Tibial nerve (tissue), 4 donors: ENCODE measurements around the gene SUFU. TPM values are rescaled to one million over a fixed set of nuclear protein-coding genes. Genes with fewer than 3 reads are reported as not detected.

Experiments used
- DNase-seq, 2 donors: peaks; one replicate each; pipeline ENCODE4 v3.0.0-alpha.2; 2019; ENCODE audit warnings: low spot score in 2 of 2
- H3K27ac ChIP-seq, 4 donors: fragments of 200-600 bp; sonication (generic) in 3 of 4; one replicate each; pipeline ENCODE4 v1.5.1; 2017 to 2019; ENCODE audit warnings: mild to moderate bottlenecking in 1 of 4
- H3K27me3 ChIP-seq, 2 donors: fragments of 200-600 bp; sonication (generic) in 1 of 2; one replicate each; pipeline versions ENCODE4 v1.5.1 to v1.6.0; 2017 to 2019
- H3K36me3 ChIP-seq, 3 donors: fragments of 200-600 bp; sonication (generic); one replicate each; pipeline ENCODE4 v1.5.1; 2018 to 2019
- H3K4me1 ChIP-seq, 4 donors: fragments of 200-600 bp; sonication (generic) in 3 of 4; one replicate each; pipeline ENCODE4 v1.5.1; 2017 to 2019
- H3K4me3 ChIP-seq, 4 donors: fragments of 200-600 bp; sonication (generic) in 3 of 4; one replicate each; pipeline ENCODE4 v1.5.1; 2017 to 2019; ENCODE audit warnings: mild to moderate bottlenecking in 1 of 4, moderate library complexity in 1 of 4
- H3K9me3 ChIP-seq, 4 donors: fragments of 200-600 bp; sonication (generic) in 3 of 4; one replicate each; pipeline ENCODE4 v1.5.1; 2017 to 2019
- CTCF ChIP-seq, 5 experiments: fragments of 200-600 bp in 3 of 5; fragments of 450-650 bp in 2 of 5; sonication (generic) in 3 of 5; IDR thresholded peaks; one replicate each; pipeline ENCODE4 v1.5.1; 2016 to 2019; ENCODE audit warnings: antibody characterized with exemption in 5 of 5, mild to moderate bottlenecking in 3 of 5, moderate library complexity in 2 of 5
- EP300 ChIP-seq, 2 donors: sonication (generic); formaldehyde crosslinking; IDR thresholded peaks; one replicate each; pipeline ENCODE4 v1.6.1; 2017; ENCODE audit warnings: antibody characterized with exemption in 2 of 2, mild to moderate bottlenecking in 1 of 2
- POLR2A ChIP-seq, 2 donors: fragments of 450-650 bp; IDR thresholded peaks; one replicate each; pipeline ENCODE4 v1.6.1; 2017; ENCODE audit warnings: antibody characterized with exemption in 2 of 2, mild to moderate bottlenecking in 2 of 2, moderate library complexity in 2 of 2
- WGBS, 2 donors: methylation state at CpG; one replicate each; pipeline ENCODE4 v1.1.5; 2018; 5-methylcytosine and 5-hydroxymethylcytosine counted together
- total RNA-seq, 4 donors: library from RNA; depleted of rRNA; stranded (reverse); fragments of >200 nt; gene quantifications; one replicate each; pipeline ENCODE4 v1.1.0, GENCODE V29; 2016

Gene SUFU
- total RNA-seq, 4 donors from 2014 or later = 9.8 to 17.1 (median 14.2) TPM

- Histone ChIP-seq H3K27me3 (no peaks in the 10 kb centered on the region), H3K4me1 (peaks cover 6 to 99% (median 76%) of the 10 kb centered on the region in 4 donors), H3K9me3 (no peaks in the 10 kb centered on the region), H3K36me3 (peaks cover 0 to 16% (median 0%) of the 10 kb centered on the region in 3 donors), H3K27ac (peak overlapping the region; percentile 17 to 95 (median 84)), H3K4me3 (no peak overlapping the region)
- whole genome bisulfite sequencing, 2 donors = 43 to 45% methylated on average over 18 to 19 of the region's 22 CpGs
- no peak for DNase-seq
- no peak for TF ChIP-seq EP300 (IDR thresholded peaks at IDR 0.05)
- TF ChIP-seq POLR2A (IDR thresholded peaks at IDR 0.05) = no peak
- no peak for TF ChIP-seq CTCF (IDR thresholded peaks at IDR 0.05)
These were observed 126.2 kb downstream of the SUFU start for GRCh38 chr10:102629661-102630614.

- no peak for DNase-seq
- TF ChIP-seq EP300 (IDR thresholded peaks at IDR 0.05) (no peak), CTCF (IDR thresholded peaks at IDR 0.05) (no peak), POLR2A (IDR thresholded peaks at IDR 0.05) (no peak)
- Histone ChIP-seq H3K9me3 (no peaks in the 10 kb centered on the region), H3K27me3 (no peaks in the 10 kb centered on the region), H3K4me3 (no peak overlapping the region), H3K27ac (peak overlapping the region in 3 of 4 donors; percentile 76 to 95 (median 91)), H3K4me1 (peaks cover 6 to 99% (median 75%) of the 10 kb centered on the region in 4 donors), H3K36me3 (peaks cover 0 to 16% (median 0%) of the 10 kb centered on the region in 3 donors)
- WGBS, 2 donors = 39 to 58% methylated on average over 6 of the region's 6 CpGs
These were observed 126.9 kb downstream of the SUFU start for GRCh38 chr10:102630663-102631062.

- Histone ChIP-seq H3K9me3 (no peaks in the 10 kb centered on the region), H3K36me3 (peaks cover 0 to 16% (median 0%) of the 10 kb centered on the region in 3 donors), H3K27ac (peak overlapping the region in 2 of 4 donors; percentile 91 to 95), H3K4me3 (no peak overlapping the region), H3K27me3 (no peaks in the 10 kb centered on the region), H3K4me1 (peaks cover 6 to 89% (median 64%) of the 10 kb centered on the region in 4 donors)
- WGBS, 2 donors = 80 to 84% methylated on average over 10 of the region's 10 CpGs
- DNase-seq = no peak
- TF ChIP-seq EP300 (IDR thresholded peaks at IDR 0.05) (no peak), CTCF (IDR thresholded peaks at IDR 0.05) (no peak), POLR2A (IDR thresholded peaks at IDR 0.05) (no peak)
These were observed 128.0 kb downstream of the SUFU start for GRCh38 chr10:102631525-102632393.

- no peaks in the 10 kb centered on the region for H3K27me3 ChIP-seq
- peak overlapping the region; percentile 30 to 95 (median 74) for H3K27ac ChIP-seq
- no peak for TF ChIP-seq CTCF (IDR thresholded peaks at IDR 0.05)
- 19 to 29% methylated on average over 5 of the region's 5 CpGs for WGBS, 2 donors
- H3K9me3 ChIP-seq = no peaks in the 10 kb centered on the region
- H3K4me3 ChIP-seq = no peak overlapping the region
- no peak for DNase-seq
- peaks cover 3 to 81% (median 56%) of the 10 kb centered on the region in 4 donors for H3K4me1 ChIP-seq
- H3K36me3 ChIP-seq = peaks cover 0 to 16% (median 0%) of the 10 kb centered on the region in 3 donors
These were observed 128.8 kb downstream of the SUFU start for GRCh38 chr10:102632394-102633111.
